Epithelial cell of esophagus (primary cell): Measurements from ENCODE around the gene TENM4.

Source experiments
- DNase-seq: peaks from one replicate; pipeline ENCODE4 v3.0.0; 2010; ENCODE audit warnings: low read depth
- H3K4me3 ChIP-seq: 2 replicates; pipeline ENCODE4 v1.5.1; 2011; ENCODE audit warnings: mild to moderate bottlenecking, low read length, control low read depth
- CTCF ChIP-seq: IDR thresholded peaks from 2 replicates; pipeline ENCODE4 v1.5.1; 2011; ENCODE audit warnings: low read depth, mild to moderate bottlenecking, low read length, control low read depth, inconsistent platforms; ENCODE audit not compliant: insufficient read depth; ENCODE audit errors: missing control alignments

Gene TENM4

GRCh38 chr11:78688460-78688859 lies 752.4 kb downstream of the TENM4 start:
- no peak for TF ChIP-seq CTCF
- no peak overlapping the region for H3K4me3 ChIP-seq
- DNase-seq: peak; percentile 75

- no peak overlapping the region for H3K4me3 ChIP-seq
- no peak for DNase-seq
- no peak for TF ChIP-seq CTCF
These were observed 755.7 kb downstream of the TENM4 start for GRCh38 chr11:78685156-78685555.

GRCh38 chr11:78684377-78684776 lies 756.5 kb downstream of the TENM4 start:
- DNase-seq: peak; percentile 15
- TF ChIP-seq CTCF: no peak
- no peak overlapping the region for H3K4me3 ChIP-seq

- no peak for DNase-seq
- H3K4me3 ChIP-seq: no peak overlapping the region
- TF ChIP-seq CTCF: no peak
These were observed 757.1 kb downstream of the TENM4 start for GRCh38 chr11:78683774-78684173.

- no peak overlapping the region for H3K4me3 ChIP-seq
- no peak for TF ChIP-seq CTCF
- no peak for DNase-seq
These were observed 764.7 kb downstream of the TENM4 start for GRCh38 chr11:78676026-78676557.

- no peak for DNase-seq
- H3K4me3 ChIP-seq: no peak overlapping the region
These were observed 767.8 kb downstream of the TENM4 start for GRCh38 chr11:78672850-78673620.

More at GRCh38 chr11:78672850-78673620, 767.8 kb downstream of the TENM4 start:
- no peak for TF ChIP-seq CTCF
